Measurements from ENCODE around the gene OXT.

OXT gene

DNA sequence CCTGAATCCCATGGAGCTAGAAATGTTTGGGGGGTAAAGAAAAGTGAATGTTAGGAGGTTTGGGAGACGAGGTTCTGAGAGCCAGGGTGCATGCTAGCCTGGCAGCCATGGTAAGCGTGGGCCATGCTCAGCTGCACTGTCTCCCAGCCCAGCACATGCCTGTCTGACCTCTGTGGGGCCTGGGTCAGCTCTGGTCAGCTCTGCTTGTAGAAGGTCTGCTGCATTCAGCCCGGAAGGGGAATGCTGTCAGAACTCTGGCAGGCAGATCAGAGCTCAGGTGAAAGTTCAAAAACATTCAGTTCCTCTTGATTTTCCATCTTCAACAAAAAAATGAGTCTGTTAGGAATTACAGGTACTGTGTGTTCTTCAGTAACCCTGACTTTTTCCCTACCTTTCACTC, 33.8 kb upstream of the OXT start:
- no peak for DNase-seq (ENCODE audit: low read depth)
- no peak overlapping the region for H3K4me3 ChIP-seq (ENCODE audit: low read depth, low read length)
- TF ChIP-seq, protein P1, sequence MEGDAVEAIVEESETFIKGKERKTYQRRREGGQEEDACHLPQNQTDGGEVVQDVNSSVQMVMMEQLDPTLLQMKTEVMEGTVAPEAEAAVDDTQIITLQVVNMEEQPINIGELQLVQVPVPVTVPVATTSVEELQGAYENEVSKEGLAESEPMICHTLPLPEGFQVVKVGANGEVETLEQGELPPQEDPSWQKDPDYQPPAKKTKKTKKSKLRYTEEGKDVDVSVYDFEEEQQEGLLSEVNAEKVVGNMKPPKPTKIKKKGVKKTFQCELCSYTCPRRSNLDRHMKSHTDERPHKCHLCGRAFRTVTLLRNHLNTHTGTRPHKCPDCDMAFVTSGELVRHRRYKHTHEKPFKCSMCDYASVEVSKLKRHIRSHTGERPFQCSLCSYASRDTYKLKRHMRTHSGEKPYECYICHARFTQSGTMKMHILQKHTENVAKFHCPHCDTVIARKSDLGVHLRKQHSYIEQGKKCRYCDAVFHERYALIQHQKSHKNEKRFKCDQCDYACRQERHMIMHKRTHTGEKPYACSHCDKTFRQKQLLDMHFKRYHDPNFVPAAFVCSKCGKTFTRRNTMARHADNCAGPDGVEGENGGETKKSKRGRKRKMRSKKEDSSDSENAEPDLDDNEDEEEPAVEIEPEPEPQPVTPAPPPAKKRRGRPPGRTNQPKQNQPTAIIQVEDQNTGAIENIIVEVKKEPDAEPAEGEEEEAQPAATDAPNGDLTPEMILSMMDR (IDR thresholded peaks at IDR 0.05; ENCODE audit: low read depth, low read length, missing control alignments): no peak
- in situ Hi-C loops (cut with HindIII; ENCODE audit: low sequenced_read_pairs): no loop called here

DNA sequence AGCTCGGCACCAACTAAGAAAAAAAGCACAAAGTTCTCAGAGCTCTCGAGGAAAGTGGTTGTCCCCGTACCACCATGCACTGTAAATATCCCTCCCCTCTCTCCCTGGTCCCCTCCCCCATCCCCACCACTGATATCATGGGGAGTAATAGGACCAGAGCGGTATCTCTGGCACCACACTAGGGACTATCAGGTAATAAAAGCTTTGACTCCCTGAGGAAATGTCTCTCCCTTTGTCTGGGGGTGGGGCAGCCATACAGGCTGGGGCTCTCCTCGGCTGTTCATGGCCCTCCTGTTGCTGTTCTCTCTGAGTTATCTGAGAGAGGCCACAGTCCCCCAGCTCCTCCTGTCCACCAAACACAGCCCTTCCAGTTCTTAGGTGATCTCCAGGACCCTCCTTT, 33.0 kb upstream of the OXT start:
- no peak for DNase-seq (ENCODE audit: low read depth)
- TF ChIP-seq, protein P1 (IDR thresholded peaks at IDR 0.05; ENCODE audit: low read depth, low read length, missing control alignments): no peak
- in situ Hi-C loops (cut with HindIII; ENCODE audit: low sequenced_read_pairs): no loop called here
- no peak overlapping the region for H3K4me3 ChIP-seq (ENCODE audit: low read depth, low read length)

DNA sequence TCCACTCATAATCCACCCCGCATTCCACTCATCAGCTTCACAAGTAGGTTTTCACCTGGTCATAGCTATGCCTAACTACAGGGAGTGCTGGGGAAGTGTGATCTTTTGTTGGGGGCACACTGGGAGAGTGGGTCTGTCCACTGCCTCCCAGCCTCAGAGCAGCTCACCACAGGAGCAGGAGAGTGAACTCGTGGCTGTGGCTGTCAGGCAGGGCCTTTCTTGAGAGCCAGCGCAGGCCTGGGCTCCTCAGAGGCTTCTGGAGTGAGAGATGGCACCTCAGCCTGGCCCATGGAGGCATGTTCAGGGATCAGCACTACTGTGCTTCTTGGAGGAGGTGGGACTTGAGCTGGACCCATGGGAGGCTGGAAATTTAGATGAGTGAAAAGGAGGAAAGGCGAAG, 32.0 kb upstream of the OXT start:
- in situ Hi-C loops (cut with HindIII; ENCODE audit: low sequenced_read_pairs): no loop called here
- H3K4me3 ChIP-seq (ENCODE audit: low read depth, low read length): no peak overlapping the region
- TF ChIP-seq, protein P1 (IDR thresholded peaks at IDR 0.05; ENCODE audit: low read depth, low read length, missing control alignments): no peak
- DNase-seq (ENCODE audit: low read depth): no peak

DNA sequence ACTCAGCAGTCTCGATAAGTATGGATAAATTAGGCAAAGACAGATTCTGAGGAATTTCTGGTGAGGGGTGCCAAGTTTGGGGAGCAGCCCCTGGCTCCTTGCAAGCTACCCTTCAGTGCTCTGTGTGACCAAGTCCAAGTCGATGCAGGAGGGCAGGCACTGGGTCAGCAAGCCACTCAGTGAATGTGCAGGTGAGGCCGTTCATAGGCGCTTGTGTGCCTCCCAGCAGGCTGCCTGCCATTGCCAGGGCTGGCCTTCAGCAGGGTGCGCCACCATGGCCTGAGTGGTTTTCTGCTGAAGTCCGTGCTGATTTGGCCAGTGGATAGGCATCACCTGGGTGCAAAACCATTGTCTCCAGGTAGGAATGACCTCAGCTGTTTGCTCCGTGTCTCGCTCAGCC, 31.3 kb upstream of the OXT start:
- TF ChIP-seq, protein P1 (IDR thresholded peaks at IDR 0.05; ENCODE audit: low read depth, low read length, missing control alignments): no peak
- in situ Hi-C loops (cut with HindIII; ENCODE audit: low sequenced_read_pairs): no loop called here
- H3K4me3 ChIP-seq (ENCODE audit: low read depth, low read length): no peak overlapping the region
- no peak for DNase-seq (ENCODE audit: low read depth)

DNA sequence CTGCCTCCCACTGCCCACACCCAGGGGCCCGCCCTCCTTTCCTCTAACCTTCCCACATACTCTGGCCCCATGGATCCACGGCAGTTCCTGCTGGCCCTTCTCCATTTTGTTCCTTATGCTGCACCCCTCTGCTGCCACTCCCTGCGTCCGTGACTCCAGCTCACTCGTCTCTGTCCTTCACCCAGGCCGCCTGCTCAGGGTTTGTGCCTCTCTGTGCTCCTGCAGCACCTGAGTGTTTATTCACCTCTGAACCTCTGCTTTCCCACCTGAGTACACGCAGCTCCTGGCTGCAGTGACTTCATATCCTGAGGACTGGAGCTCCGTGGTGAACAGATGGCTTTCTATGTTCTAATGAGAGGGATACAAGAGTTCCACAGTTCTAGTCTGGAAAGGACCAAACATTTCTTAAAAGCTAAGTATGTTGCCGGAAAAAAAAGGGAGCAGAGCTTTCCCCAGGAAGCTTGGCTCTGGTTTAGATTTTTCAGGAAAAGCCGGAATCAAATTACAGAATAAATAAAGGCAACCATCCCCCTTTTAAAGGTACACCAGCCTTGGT, 29.5 kb upstream of the OXT start:
- TF ChIP-seq, protein P1 (IDR thresholded peaks at IDR 0.05; ENCODE audit: low read depth, low read length, missing control alignments): no peak
- in situ Hi-C loops (cut with HindIII; ENCODE audit: low sequenced_read_pairs): no loop called here
- no peak overlapping the region for H3K4me3 ChIP-seq (ENCODE audit: low read depth, low read length)
- DNase-seq (ENCODE audit: low read depth): no peak

DNA sequence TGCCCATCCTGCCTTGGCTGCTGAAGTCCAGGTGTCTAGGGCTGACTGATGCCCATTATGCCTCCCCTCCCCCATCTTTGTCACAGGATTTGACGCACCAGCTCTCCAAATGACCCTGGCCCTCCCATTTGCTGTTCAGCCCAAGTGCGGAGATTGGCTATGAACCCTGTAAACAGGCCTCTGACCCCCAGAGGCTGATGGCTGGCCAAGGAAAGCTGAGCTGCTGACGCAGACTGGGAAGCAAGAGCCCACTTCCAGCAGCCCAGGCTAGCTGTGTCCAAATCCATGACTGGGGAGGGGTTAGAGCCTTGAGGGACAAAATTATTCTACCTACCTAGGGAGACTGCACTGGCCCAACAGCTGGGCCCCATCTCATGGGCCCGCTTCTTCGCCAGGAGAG, 28.8 kb upstream of the OXT start:
- in situ Hi-C loops (cut with HindIII; ENCODE audit: low sequenced_read_pairs): no loop called here
- H3K4me3 ChIP-seq (ENCODE audit: low read depth, low read length): no peak overlapping the region
- no peak for DNase-seq (ENCODE audit: low read depth)
- TF ChIP-seq, protein P1 (IDR thresholded peaks at IDR 0.05; ENCODE audit: low read depth, low read length, missing control alignments): no peak

DNA sequence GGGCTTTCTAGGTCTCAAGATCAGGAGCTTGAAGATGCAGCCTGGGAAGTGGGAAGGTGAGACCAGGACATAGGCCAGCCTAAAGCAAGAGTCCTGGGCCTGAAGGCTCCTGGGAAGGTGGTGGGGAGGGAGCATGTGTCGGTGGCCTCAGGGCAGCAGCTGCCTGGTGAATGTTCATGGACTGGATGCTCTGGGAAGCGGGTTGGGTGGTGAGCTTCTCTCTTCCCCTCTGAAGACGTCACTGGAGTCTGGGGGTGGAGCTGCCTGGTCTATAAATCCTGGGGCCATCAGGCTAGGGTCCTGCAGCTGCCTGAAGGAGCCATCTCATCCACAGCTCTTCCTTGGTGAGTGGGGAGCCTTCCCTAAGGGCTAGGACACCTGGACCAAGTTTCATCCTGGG, 28.1 kb upstream of the OXT start, which contains the start of gene GNRH2:
TSS of gene GNRH2 (plus strand) at position 301 of the 400 bp plus-strand sequence. CDS start 793 bp downstream, outside the sequence.
- in situ Hi-C loops (cut with HindIII; ENCODE audit: low sequenced_read_pairs): no loop called here
- no peak for DNase-seq (ENCODE audit: low read depth)
- no peak within 1 kb of the TSS for H3K4me3 ChIP-seq (ENCODE audit: low read depth, low read length)
- TF ChIP-seq, protein P1 (IDR thresholded peaks at IDR 0.05; ENCODE audit: low read depth, low read length, missing control alignments): no peak

All from astrocyte of the cerebellum (primary cell).